GM12878 (cell line): ENCODE measurements around the gene MYO7B. TPM values are rescaled to one million over a fixed set of nuclear protein-coding genes. Genes with fewer than 3 reads are reported as not detected.
A peak's percentile ranks its signal among the peaks of the same experiment; 100 is the strongest.

Experiments used
- CEBPB ChIP-seq, 2 experiments: fragments of 150-350 bp in 1 of 2; IDR thresholded peaks; 2 replicates each; pipeline ENCODE4 v1.6.1; 2012 to 2014; ENCODE audit warnings: low read depth in 2 of 2, low read length in 2 of 2, borderline replicate concordance in 1 of 2, inconsistent platforms in 1 of 2
- CREB1 ChIP-seq: IDR thresholded peaks from 2 replicates; pipeline ENCODE4 v1.6.1; 2012; ENCODE audit warnings: low read depth, mild to moderate bottlenecking, inconsistent platforms
- CTCF ChIP-seq, 3 experiments: IDR thresholded peaks in 2 of 3; conservative IDR thresholded peaks in 1 of 3; 2 replicates each; pipeline ENCODE4 v1.5.1; 2011; ENCODE audit warnings: low read depth in 3 of 3, low read length in 3 of 3, mild to moderate bottlenecking in 3 of 3, control low read depth in 2 of 3, moderate library complexity in 2 of 3, inconsistent platforms in 1 of 3, mixed read lengths in 1 of 3; ENCODE audit not compliant: control insufficient read depth in 2 of 3, insufficient read depth in 1 of 3; ENCODE audit errors: extremely low read depth in 1 of 3
- PAX5 ChIP-seq: IDR thresholded peaks from 2 replicates; pipeline ENCODE4 v1.6.1; 2011; ENCODE audit warnings: low read depth, low read length, borderline replicate concordance
- POU2F2 ChIP-seq: IDR thresholded peaks from 3 replicates; pipeline ENCODE4 v1.6.1; 2011; ENCODE audit warnings: low read depth, mild to moderate bottlenecking, low read length, borderline replicate concordance
- RAD21 ChIP-seq: IDR thresholded peaks from 2 replicates; pipeline ENCODE4 v1.6.1; 2011; ENCODE audit warnings: mild to moderate bottlenecking, low read depth, low read length, moderate library complexity; ENCODE audit not compliant: insufficient read depth
- RB1 ChIP-seq: fragments of 450-650 bp; formaldehyde crosslinking; IDR thresholded peaks from 2 replicates; pipeline ENCODE4 v1.6.1; 2017; ENCODE audit warnings: mild to moderate bottlenecking, borderline replicate concordance
- SKIL ChIP-seq: fragments of 450-650 bp; IDR thresholded peaks from 2 replicates; pipeline ENCODE4 v1.6.1; 2017; ENCODE audit warnings: mild to moderate bottlenecking, low read depth, inconsistent platforms; ENCODE audit not compliant: poor library complexity, severe bottlenecking
- ZNF592 ChIP-seq: fragments of 450-650 bp; IDR thresholded peaks from 2 replicates; pipeline ENCODE4 v1.6.1; 2017; ENCODE audit warnings: mild to moderate bottlenecking, moderate library complexity
- polyA plus RNA-seq, 11 experiments: library from polyadenylated mRNA; depleted of rRNA in 4 of 11; unstranded in 6 of 11; stranded (reverse) in 5 of 11; fragments of >200 nt; fragmentation: Nextera tagmentation in 4 of 11; fragmentation: Illumina TruSeq in 1 of 11; extraction: Ambion mirVana in 4 of 11; extraction: Trizol in 1 of 11; gene quantifications; 1 replicate in 1 of 11; 2 replicates in 10 of 11; pipeline versions ENCODE4 v1.2.1 to v1.2.3, GENCODE V29; 2011 to 2016; ENCODE audit warnings: inconsistent platforms in 2 of 11, missing spikeins in 2 of 11, low read depth in 1 of 11
- total RNA-seq, 4 experiments: library from RNA; depleted of rRNA in 3 of 4; stranded (reverse); fragments of >200 nt in 3 of 4; fragmentation: Illumina TruSeq in 1 of 4; extraction: Trizol in 1 of 4; gene quantifications; 2 replicates each; pipeline versions ENCODE4 v1.2.1 to v1.2.3, GENCODE V29; 2013 to 2021

Gene MYO7B
- total and polyA plus RNA-seq, 10 of the 15 experiments (the other 5 are each of a cell fraction or from before 2014, with no cell fraction given) = 0.08 to 4.8 (median 1.2) TPM

- peak; percentile 59; the same call in 1 of the 2 replicates for TF ChIP-seq ZNF592
- TF ChIP-seq POU2F2 = peak; percentile 65; the same call in 1 of the 3 replicates
- TF ChIP-seq CREB1 = no peak
- peak; percentile 51; the same call in 1 of the 2 replicates for TF ChIP-seq PAX5
- no peak for TF ChIP-seq CEBPB (IDR thresholded peaks at IDR 0.05; ENCODE audit: borderline replicate concordance in 1 of 2, low read depth in 2 of 2, low read length in 2 of 2)
- TF ChIP-seq RB1 = peak; percentile 41; the same call in 1 of the 2 replicates
- no peak for TF ChIP-seq SKIL
- peak; percentile 97 for TF ChIP-seq RAD21
- peak; percentile 96 to 99 (median 96); a peak in 5 of 6 replicates for TF ChIP-seq CTCF (IDR thresholded peaks at IDR 0.05 in 2 of 3, conservative IDR thresholded peaks at IDR 0.05 in 1 of 3; ENCODE audit: control insufficient read depth in 2 of 3, extremely low read depth in 1 of 3, insufficient read depth in 1 of 3, low read depth in 3 of 3, low read length in 3 of 3)
- TF ChIP-seq, all 136 proteins: peak for 9
Observed at GRCh38 chr2:127591221-127591923, 55.9 kb downstream of the MYO7B start (continued).
